ENCODE data around the gene AHRR.
A peak's percentile ranks its signal among the peaks of the same experiment; 100 is the strongest.

The AHRR gene

DNA sequence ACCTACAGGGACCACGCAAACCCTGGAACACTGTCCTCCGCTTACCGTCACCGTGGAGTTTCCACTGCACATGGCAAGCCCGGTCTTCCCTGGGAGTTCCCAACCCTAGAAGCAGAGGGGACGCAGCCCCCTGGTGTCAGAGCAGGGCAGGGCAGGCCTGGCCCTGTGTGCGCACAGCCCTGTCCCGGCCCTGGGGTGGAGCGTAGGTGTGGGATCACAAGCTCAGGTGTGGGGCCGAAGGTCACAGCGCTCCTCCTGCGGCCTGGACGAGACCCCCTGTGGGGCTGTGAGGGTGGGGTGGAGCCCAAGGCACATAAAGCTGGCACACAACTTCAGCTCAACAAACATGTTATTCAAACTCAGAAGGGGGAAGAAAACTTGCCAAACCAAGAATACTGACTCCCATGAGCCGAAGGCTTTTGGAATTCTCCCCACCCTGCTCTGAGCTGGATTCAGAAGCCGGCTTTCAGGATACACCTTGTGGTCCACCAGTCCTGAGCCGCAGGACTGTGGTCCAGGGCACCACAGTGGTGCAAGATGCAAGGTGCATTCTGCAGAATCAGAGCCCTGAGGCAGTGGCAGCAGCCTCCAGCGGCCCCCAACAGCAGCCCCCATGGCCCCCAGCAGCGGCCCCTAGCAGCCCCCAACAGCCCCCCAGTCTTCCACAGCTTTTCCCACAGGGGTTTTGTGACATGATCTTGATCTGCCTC is 109.6 kb downstream of the AHRR start:
- peak; percentile 79 for DNase-seq

DNA sequence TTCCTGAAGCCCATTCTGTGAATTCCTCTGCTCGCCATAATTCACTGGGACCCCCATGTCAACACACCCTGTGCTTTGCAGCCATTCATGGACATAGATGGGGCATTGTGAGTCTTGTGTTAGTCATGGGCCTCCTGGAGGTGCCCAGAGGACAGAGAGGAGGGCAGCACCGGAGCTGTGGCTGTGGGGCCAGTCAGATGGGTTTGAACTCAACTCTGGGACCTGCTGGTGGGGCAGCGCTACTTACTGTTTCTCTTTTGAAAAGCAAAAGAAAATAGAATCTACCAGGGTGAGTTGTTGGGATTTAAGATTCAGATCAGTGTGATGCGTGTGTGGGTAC is 110.2 kb downstream of the AHRR start:
- DNase-seq = peak; percentile 58

DNA sequence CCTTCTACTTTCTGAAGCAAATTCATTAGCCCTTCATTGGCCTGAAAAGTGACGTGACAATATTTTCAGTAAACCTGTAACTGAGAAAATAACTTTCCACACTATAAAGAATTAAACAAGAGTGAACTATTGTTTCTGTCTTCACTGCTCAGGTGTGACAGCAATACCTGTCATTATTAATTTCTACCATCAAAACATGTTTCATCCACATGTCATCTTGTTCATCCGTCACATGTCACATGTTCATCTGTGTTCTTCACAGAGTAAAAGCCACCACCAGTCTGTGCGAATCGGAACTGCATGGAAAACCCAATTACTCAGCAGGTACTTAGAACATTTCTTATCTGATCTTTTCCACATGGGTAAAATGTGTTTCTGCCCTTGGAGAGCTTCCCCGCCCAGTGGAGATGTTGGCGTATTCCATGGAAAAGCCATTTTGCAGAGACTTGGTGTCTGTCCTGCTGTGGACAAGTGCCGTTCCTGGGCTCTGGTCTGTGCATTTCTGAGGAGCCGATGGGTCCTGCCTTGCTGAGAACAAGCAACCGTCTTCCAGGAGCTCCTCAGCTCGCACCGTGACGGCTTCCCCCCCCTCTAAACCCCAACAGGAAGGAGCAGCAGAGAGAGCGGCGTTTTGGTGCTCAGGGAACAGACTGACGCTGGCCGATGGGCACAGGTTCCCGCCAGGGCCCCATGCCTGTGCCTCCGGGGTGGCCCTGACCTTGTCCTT is 110.8 kb downstream of the AHRR start:
- no peak for DNase-seq

DNA sequence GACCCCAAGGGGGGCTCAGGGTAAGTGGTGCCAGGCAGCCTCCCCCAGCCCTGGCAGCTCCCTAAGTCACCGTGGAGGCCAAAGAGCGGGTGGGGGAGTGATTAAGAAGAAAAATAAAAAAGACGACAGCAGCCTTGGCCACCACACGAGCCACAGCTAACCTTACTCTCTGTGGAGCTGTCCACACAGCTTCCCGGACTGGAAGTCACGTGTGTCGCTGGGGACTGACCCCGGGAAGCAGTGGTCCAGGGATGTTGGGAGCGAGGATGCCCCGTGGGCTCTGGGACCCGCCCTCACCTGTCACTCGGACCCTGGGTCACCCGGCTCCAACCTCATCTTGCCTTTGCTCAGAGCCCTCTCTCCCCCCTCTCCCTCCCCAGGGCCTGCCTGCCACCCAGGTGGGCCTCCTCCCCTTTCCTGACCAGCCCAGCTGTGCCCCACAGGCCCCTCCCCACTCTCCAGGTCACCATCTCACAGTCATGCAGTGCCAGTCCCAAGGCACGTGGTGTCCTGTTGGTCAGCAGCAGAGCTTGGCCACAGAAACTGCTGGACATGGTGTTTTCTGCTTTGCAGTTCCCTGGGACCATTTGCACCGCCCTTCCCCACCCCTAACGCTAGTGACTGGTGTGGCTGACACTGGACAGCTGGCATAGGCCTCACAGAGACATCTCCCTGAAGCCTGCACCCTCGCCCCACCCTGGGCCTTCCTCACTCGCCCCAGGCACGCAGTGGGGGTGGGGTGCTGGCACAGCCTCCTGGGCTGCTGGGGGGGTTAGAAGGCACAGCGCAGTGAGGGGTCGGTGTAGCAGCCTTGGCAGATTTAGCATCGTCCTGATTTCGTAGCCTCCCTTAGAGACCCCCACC is 111.6 kb downstream of the AHRR start:
- DNase-seq = no peak

DNA sequence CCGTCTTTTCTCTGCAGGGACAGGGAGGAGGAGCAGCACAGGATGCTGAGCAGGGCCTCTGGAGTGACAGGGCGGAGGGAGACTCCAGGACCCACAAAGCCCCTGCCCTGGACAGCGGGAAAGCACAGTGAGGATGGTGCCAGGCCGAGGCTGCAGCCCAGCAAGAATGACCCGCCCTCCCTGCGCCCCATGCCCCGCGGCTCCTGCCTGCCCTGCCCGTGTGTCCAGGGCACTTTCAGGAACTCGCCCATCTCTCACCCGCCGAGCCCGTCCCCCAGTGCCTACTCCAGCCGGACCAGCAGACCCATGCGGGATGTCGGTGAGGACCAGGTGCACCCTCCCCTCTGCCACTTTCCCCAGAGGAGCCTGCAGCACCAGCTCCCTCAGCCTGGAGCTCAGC is 112.3 kb downstream of the AHRR start:
- no peak for DNase-seq

DNA sequence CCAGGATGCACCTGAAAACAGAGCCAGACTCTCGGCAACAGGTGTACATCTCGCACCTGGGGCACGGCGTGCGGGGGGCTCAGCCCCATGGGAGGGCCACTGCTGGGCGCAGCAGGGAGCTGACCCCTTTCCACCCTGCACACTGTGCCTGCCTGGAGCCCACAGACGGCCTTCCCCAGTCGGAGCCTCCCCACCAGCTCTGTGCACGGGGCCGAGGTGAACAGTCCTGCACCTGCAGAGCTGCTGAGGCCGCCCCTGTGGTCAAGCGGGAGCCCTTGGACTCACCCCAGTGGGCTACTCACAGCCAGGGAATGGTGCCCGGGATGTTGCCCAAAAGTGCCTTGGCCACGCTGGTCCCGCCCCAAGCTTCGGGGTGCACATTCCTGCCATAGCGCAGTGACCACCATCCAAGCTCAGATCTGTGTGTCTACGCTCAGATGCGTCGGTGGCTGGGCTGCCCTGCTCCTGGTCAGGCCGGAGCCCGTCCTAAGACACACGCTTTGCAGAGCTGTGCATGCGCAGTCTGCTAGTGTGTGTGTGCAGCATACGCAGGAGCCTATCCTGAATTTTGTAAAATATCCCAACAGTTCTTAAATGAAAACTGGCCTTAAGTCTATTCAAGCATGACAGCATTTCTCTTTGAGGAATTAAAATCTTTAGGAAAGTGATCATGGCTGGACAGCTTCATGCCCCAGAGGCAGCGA is 113.1 kb downstream of the AHRR start:
- no peak for DNase-seq

DNA sequence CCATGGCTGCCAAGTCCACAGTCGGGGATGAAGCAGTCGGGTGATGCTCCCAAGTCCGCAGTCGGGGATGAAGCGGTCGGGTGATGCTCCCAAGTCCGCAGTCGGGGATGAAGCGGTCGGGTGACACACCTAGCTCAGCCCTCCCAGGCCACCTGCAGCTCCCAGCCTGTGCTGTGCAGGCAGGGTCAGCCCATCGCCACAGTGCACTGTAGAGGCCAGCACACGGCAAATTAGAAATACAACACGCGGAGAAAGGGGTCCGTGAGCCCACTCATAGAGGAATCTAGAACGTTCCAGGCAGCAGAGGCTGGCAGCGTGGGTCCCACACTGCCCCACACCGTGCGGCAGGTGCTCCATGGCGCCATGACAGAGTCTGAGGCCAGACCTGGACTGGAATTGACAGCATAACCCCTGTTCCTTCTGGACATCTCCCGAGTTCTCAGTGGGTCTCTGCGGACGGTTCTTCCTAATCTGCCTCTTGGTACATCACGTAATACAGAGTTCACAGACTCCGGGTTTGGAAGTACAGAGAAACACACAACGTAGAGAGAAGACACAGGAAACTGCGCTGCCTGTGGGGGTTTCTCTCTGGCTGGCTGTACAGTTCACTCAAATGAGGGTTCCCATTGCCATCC is 113.8 kb downstream of the AHRR start:
- DNase-seq = no peak

DNA sequence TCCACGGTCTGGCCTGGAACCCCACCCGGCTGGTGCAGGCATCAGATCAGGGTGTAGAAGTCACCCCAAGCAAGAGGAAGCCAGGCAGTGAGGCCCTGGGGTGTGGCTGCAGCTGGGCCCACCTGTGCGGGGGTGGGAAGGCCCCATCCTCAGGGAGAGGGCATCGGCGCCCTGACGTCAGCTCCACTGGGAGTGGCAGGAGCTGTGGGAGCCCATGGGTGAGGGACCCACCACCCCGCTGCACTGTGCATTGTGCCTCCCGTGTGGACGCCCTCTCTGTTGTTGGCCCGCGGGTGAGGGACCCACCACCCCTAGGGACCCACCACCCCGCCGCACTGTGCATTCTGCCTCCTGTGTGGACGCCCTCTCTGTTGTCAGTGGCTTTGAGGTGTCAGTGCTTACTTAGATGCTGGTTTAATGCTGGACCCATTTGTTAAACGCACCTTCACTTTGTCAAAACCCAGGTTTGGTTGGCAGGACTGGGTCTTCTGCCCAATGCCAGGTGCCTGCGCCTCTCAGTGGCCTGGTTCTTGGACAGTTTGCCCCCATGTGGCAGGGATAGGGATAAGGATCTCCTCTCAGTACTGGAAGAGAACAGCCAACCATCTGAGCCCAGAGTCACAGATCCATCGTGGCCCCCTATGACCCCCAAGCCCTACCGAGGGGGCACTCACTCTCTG is 114.6 kb downstream of the AHRR start:
- DNase-seq = no peak

DNA sequence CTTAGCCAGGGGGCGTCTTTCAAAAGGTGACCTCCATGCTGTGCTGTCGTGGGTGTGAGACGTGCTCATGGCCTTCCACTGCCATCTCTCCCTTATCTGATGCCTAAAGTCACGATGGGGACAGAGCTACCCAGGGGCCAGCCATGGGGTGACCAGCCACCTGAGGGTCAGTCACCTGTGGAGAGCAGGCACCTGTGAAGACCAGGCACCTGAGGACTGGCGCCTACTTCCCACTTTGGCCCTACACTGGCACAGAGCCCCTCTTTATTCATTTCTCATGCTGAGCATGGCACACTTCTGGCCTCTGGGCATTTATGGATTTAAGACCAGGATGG is 115.1 kb downstream of the AHRR start:
- no peak for DNase-seq

DNA sequence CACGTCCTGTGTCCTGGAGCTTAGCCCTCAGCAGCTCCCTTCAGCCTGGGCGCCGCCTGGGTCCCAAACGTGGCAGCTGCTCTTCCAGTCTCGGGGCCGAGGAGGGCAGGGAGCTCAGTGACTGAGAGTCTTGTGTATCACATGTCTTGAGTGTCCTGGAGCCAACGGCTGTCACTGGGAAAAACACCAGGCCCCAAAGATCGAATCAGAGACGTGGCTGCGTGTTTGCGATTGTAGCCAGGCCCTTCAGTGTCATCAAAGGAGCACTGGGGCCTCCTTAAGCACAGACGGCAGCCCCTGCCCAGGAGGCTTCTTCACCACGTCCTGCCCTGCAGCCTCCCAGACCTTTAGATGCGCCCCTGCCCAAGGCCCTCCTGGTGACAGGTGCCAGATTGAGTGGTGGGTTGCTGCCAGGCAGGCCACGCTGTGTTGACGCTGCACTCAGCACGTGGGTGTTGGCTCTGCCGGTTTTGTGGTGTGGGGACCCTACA is 115.8 kb downstream of the AHRR start:
- DNase-seq = no peak

DNA sequence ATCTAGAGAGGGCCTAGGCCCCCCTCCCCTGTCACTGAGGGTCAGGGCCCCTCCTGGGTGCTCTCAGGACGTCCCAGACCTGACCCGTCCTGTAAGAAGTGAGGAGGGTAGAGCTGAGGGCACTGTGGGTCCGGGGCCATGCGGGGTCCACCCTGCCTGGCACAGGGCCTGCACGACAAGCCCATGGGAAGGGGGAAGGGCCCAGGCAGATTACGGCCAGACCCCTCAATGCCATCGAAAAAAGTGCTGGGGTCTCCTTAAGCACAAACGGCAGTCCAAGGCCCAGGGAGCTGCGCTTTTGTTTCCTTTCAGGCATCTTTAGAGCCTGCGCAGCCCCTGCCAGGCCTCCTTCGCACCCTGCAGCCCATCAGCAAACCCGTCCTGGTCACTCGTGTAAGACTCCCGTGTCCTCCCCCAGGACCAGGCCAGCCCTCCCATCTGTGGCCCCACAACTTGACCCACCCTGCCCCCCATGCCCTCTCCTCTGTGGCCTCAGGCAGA is 117.0 kb downstream of the AHRR start:
- no peak for DNase-seq

DNA sequence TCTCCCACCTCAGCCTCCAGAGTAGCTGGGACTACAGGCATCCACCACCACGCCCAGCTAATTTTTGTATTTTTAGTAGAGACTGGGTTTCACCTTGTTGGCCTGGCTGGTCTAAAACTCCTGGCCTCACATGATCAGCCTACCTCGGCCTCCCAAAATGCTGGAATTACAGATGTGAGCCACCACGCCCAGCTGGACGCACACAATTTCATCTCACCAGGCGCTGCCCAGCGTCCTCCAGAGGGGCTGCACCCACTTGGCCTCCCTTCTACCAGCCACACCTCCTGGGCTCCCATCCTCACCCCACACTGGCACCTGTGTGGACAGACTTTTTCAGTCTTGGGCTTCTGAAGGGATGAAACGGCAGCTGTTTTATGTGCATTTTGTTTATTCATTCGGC is 117.7 kb downstream of the AHRR start:
- no peak for DNase-seq

DNA sequence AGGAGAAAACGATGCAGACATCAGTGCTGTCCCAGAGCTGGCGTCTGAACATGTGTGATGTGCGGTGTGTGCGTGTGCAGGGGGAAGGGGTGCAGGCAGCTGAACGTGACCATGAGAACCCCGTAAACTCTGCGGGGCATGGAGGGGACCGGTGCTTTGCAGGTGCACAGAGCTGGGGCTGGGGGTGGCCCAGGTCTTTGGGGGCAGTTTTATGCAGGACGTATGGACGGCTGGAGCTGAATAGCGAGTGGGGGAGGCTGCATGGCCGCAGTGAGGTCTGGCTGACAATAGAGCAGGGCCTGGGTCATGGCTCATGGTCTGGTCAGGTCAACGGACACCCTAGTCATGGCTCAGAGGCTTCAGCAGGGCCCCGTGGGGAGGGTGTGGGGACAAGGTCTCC is 118.1 kb downstream of the AHRR start:
- DNase-seq = no peak

DNA sequence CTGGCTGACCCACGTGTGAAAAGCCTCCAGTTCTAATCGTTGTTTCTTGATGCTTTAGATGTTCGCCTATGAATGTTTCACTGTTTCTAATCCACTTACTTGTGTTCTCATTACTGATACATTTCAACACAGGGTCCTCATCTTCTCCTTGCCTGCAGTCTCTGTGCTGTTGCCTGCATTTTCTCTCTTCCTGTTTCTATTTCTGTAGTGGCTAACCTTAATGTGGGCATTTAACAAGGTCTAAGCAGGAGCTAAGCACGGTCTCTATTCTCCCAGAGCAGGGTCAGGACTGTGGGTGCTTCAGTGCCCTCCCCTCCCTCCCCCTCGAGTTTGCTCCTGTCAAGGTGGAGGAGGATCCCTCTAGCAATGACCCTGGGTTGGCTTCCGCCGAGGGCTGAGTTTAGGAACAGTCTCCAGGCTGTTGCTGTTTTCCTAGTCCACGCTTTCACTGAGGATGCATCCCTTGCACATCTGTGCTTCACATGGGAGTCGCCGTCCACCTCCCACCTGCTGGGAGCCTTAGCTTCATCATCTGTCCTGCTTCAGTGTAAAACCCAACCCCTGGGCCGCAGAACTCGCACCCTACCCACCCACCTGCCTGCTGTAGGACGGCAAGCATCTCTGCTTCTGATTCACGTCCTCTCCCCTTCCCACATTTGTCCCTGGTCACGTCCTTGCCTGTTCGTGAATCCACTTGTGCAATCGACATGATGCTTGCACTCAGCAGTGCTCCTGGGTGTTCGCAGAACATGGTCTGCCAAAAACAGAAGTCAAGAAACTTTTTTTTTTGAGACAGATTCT is 119.1 kb downstream of the AHRR start:
- DNase-seq = no peak

DNA sequence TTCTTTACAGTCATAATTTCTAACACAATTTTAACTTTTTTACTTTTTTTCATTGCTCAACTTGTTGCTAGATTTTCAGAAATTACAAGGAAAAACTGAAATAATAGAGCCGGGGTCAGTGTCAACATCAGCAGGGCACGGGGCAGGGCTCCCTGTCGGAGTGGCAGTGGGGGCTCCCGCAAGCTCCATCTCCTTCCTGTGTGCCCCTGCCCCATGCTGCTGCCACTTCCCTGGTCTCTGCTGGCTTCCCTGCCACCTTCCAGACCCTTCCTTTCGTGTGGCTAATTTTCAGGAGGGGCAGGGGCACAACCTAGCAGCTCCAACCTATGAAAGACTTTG is 120.5 kb downstream of the AHRR start:
- no peak for DNase-seq

DNA sequence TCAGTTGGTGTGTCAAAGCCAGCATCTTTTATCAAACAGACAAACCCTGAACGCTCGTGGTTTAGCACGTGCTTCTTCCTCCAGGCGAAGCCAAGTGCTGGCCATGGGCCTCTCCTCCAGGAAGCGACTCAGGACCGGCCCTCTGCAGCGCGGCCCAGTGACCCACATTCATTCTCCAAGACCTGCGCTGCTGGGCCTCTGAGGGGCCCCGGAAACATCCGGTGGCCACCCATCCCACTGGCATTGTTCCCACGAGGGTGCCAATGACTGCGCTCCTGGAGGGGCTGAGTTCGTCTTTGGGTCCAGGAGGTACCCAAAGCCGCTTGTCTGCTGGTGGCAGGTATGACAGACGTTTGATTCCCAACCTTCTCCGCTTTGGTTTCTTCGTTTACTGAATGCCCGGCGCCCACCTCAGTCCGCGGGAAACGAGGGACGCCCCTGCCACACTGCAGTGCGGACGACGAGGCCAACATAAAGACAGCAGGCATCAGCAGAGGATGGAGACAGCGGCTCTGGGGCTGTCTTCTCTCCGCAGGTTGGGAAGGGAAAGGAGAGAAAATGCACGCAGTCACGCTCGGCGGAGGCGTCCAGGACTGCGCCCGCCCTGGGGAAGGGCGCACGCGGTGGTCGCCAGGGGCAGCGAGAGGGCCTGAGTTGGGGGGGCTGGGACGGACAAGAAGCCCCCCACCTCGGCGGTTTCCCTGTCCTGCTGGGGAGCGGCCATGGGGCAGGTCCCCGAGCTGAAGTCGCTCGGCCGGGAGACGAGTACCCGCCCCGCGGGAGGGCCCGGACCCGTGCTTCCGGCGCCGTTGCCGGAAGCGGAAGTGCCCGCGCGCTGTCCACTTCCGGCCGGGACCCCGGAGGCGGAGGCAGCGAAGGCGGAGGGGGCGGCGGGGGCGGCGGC is 121.1 kb downstream of the AHRR start, which contains the start of gene EXOC3:
EXOC3 (plus strand) TSS at position 842 of the 904 bp plus-strand sequence. CDS start 3,030 bp downstream, outside the sequence.
- DNase-seq = peak; percentile 91

DNA sequence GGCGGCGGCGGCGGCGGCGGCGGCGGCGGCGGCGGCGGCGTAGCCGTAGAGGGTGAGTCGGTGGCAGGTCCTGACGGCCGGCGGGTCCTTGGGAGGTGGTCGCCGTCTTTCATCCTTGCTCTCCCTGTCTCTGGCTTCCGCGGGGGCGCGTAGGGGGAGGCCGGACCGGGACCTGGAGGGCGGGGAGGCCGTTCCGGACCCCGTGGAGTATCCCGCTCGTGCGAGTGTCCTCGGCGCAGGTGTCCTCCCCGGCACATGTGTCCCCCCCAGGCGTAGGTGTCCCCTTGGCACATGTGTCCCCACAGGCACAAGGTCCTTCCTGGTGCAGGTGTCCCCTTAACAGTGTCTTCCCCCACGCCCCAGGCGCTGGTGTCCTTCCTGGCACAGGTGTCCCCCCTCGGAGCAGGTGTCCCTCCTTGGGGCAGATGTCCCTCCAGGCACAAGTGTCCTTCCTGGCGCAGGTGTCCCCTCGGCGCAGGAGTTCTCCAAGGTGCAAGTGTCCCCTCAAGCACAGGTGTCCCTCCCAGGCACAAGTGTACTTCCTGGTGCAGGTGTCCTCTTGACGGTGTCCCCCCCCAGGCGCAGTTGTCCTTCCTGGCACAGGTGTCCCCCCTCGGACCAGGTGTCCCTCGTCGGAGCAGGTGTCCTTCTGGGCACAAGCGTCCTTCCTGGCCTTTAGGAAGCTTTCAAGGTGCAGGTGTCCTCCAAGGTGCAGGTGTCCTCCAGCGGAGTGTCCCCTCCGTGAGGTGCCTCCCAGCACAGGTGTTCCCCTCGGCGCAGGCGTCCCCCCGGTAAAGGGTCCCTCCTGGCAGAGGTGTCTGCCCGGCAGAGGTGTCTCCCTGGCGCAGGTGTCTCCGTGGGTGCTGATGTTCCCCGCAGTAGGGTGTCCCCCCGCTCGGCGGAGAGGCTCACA is 122.0 kb downstream of the AHRR start:
- DNase-seq = peak; percentile 81

DNA sequence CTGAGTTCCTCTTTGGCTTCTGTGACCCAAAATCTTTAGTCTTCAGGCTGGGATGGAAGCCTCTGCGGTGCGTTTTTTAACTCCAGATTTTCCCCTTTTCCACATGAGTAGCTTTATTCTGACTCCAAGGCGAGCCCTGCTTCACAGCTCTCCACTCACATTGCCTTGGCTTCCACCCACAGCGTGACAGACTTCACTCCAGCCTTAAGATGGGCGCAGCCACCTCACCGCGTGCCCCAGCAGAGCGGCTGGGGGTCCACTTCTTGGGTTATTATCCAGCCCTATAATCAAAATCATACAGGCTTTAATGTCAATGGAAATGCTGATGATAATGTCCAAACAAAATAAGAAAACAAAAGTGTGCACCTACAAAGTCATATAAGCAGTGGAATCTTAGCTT is 122.7 kb downstream of the AHRR start:
- DNase-seq = no peak

DNA sequence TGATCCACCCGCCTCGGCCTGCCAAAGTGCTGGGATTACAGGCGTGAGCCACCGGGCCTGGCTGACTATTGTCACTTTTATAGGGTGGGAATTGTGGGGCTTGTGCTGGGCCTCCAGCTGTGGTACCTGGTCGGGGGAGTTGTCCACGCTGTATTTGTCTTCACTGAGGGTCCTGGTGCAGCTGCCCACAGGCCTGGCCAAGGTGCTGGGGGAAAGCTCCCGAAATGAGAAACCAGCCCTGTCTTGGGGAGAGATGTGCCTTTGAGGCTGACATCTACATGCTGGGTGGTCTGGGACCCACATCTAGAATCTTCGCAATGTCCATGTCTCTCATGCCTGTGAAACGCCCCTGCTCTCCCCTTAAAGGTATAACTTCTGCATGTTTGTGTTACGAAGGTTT is 124.1 kb downstream of the AHRR start:
- DNase-seq = no peak

Data from activated CD8-positive, alpha-beta memory T cell treated with anti-CD3 and anti-CD28 coated beads for 24 hours (primary cell).